ENCODE measurements around the gene CASP10. TPM values are rescaled to one million over a fixed set of nuclear protein-coding genes. Genes with fewer than 3 reads are reported as not detected.

CASP10 gene
- total RNA-seq, 1 donor from 2014 or later = 5.4 TPM

- DNase-seq (no peak), ATAC-seq (ENCODE audit: poor library complexity) (no peak)
- intact Hi-C loops (cut with DNase I) = no loop called here
Observed at GRCh38 chr2:201264472-201265173, 81.7 kb downstream of the CASP10 start.

- DNase-seq = no peak
- ATAC-seq (ENCODE audit: poor library complexity) = no peak
- intact Hi-C loops (cut with DNase I) = no loop called here
Observed at GRCh38 chr2:201266629-201267028, 83.7 kb downstream of the CASP10 start.

- no peak for ATAC-seq (ENCODE audit: poor library complexity)
- no peak for DNase-seq
- intact Hi-C loops (cut with DNase I) = no loop called here
Observed at GRCh38 chr2:201267278-201268030, 84.5 kb downstream of the CASP10 start.

- ATAC-seq (ENCODE audit: poor library complexity) = no peak
Observed at GRCh38 chr2:201269764-201270163, 86.8 kb downstream of the CASP10 start.

GRCh38 chr2:201270293-201271001, 87.5 kb downstream of the CASP10 start:
- intact Hi-C loops (cut with DNase I) = no loop called here
- ATAC-seq (ENCODE audit: poor library complexity) (no peak), DNase-seq (no peak)

More at GRCh38 chr2:201269764-201270163, 86.8 kb downstream of the CASP10 start:
- intact Hi-C loops (cut with DNase I) = no loop called here
- no peak for DNase-seq

GRCh38 chr2:201271917-201272316, 89.0 kb downstream of the CASP10 start:
- DNase-seq = no peak
- intact Hi-C loops (cut with DNase I) = no loop called here
- ATAC-seq (ENCODE audit: poor library complexity) = no peak

- no peak for ATAC-seq (ENCODE audit: poor library complexity)
- intact Hi-C loops (cut with DNase I) = no loop called here
- no peak for DNase-seq
Observed at GRCh38 chr2:201273330-201273983, 90.5 kb downstream of the CASP10 start.

GRCh38 chr2:201275069-201275468, 92.1 kb downstream of the CASP10 start:
- ATAC-seq (ENCODE audit: poor library complexity) = no peak
- no peak for DNase-seq
- intact Hi-C loops (cut with DNase I) = no loop called here

GRCh38 chr2:201275990-201276389, 93.0 kb downstream of the CASP10 start:
- no peak for DNase-seq
- no peak for ATAC-seq (ENCODE audit: poor library complexity)
- intact Hi-C loops (cut with DNase I) = no loop called here

GRCh38 chr2:201276511-201276910, 93.6 kb downstream of the CASP10 start:
- DNase-seq (no peak), ATAC-seq (ENCODE audit: poor library complexity) (no peak)
- intact Hi-C loops (cut with DNase I) = no loop called here

Other genes starting within 250 kb of the CASP10 start
- 20.4 TPM for gene ORC2, start 219.5 kb upstream of the CASP10 start, total RNA-seq
- 12.0 TPM for gene HYCC2, start 111.5 kb upstream of the CASP10 start, total RNA-seq
- gene NDUFB3, start 111.1 kb upstream of the CASP10 start, total RNA-seq = 541 TPM
- 251 TPM for gene CFLAR, start 67.0 kb upstream of the CASP10 start, total RNA-seq
- gene CASP8, start 77.4 kb downstream of the CASP10 start, total RNA-seq = 2.8 TPM
- gene FLACC1, start 174.2 kb downstream of the CASP10 start, total RNA-seq = 8.3 TPM